ENCODE measurements around the gene ALOX5AP. TPM values are rescaled to one million over a fixed set of nuclear protein-coding genes. Genes with fewer than 3 reads are reported as not detected.

The ALOX5AP gene
- total and polyA plus RNA-seq, 12 donors: 2.8 to 122 (median 39.8) TPM

DNA sequence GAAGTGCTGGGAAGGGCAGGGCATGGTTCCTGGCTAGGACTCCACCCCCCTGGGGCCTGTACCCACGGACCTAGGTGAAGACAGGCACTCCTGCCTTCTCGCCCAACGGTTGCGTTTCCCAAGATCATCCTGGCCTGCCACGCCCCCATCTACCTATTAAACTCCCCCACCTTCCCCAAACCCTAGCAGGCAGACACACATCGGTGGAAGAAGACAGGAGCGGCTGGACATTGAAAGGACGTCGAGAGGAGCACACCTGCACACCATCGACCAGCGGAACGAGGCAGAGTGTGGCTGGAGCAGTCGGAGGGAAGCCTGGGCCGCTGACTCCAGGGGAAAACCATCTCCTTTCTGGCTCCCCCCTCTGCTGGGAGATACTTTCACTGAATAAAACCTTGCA is 45.6 kb upstream of the ALOX5AP start:
- Histone ChIP-seq H3K36me3 (replicated peaks in 1 of 2) (no peaks in the 10 kb centered on the region), H3K4me3 (peak overlapping the region in 1 of 4 donors; percentile 39), H3K27ac (peak overlapping the region in 4 of 5 donors; percentile 10 to 88 (median 63)), H3K27me3 (no peaks in the 10 kb centered on the region), H3K9me3 (replicated peaks in 1 of 3) (no peaks in the 10 kb centered on the region), H3K4me1 (replicated peaks in 1 of 2) (no peaks in the 10 kb centered on the region)
- intact Hi-C loops (cut with DNase I): loop anchor here (10.0 kb wide), 2 partner anchors 115 to 175 kb away; no protein-coding TSS in a partner anchor
- 88 to 96% (median 93%) methylated on average over 13 to 14 of the region's 14 CpGs for WGBS, 4 donors
- TF ChIP-seq, protein P1, sequence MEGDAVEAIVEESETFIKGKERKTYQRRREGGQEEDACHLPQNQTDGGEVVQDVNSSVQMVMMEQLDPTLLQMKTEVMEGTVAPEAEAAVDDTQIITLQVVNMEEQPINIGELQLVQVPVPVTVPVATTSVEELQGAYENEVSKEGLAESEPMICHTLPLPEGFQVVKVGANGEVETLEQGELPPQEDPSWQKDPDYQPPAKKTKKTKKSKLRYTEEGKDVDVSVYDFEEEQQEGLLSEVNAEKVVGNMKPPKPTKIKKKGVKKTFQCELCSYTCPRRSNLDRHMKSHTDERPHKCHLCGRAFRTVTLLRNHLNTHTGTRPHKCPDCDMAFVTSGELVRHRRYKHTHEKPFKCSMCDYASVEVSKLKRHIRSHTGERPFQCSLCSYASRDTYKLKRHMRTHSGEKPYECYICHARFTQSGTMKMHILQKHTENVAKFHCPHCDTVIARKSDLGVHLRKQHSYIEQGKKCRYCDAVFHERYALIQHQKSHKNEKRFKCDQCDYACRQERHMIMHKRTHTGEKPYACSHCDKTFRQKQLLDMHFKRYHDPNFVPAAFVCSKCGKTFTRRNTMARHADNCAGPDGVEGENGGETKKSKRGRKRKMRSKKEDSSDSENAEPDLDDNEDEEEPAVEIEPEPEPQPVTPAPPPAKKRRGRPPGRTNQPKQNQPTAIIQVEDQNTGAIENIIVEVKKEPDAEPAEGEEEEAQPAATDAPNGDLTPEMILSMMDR (IDR thresholded peaks at IDR 0.05): no peak
- TF ChIP-seq POLR2A (IDR thresholded peaks at IDR 0.05): no peak
- DNase-seq: no peak

DNA sequence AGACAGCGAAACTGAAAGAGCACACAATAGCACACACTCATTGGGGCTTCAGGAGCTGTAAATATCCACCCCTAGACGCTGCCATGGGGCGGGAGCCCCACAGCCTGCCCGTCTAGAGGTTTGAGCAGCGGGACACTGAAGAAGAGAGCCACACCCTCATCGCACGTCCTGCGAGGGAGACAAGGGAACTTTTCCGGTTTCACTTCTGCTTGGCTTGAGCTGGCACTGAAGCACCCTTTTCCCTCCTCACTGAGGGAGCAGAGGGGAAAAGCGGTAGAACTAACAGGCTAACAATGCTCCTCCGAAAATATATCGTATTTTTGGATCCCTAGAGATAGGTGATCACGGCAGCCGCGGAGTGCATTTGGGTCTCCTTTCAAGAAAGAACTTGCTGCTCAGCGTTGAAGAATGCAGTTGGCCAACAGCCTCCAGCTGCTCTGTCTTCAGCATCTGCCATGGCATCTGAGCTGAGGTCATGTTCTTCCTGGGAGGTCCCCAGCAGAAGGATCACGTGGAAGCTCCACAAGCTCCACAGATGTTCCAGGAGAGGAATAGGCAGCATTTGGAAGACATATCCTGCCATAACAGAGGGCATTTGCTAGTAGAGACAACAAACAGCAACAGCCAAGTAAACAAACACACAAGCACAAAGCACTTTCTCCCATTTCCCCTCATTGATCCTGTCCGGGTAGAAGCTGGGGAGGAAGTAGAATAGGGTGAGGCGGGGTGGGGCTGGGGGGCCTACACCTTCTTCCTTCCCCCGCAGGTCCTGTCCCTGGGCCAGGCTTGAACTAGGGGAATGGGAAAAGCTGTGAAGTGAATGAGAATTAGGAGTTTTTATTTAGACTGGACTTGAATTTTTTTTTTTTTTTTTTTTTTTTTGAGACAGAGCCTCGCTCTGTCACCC is 44.8 kb upstream of the ALOX5AP start:
- no peak for TF ChIP-seq POLR2A (IDR thresholded peaks at IDR 0.05)
- TF ChIP-seq, protein P1 (IDR thresholded peaks at IDR 0.05): no peak
- Histone ChIP-seq H3K9me3 (replicated peaks in 1 of 3) (no peaks in the 10 kb centered on the region), H3K27me3 (no peaks in the 10 kb centered on the region), H3K4me1 (replicated peaks in 1 of 2) (peaks cover 0 to under 1% of the 10 kb centered on the region in 2 donors), H3K27ac (peak overlapping the region; percentile 10 to 88 (median 55)), H3K4me3 (peak overlapping the region in 1 of 4 donors; percentile 39), H3K36me3 (replicated peaks in 1 of 2) (no peaks in the 10 kb centered on the region)
- intact Hi-C loops (cut with DNase I): no loop called here
- 52 to 68% (median 55%) methylated on average over 21 of the region's 21 CpGs for whole genome bisulfite sequencing, 4 donors
- peak in 6 of 7 donors; percentile 32 to 72 (median 57) for DNase-seq

DNA sequence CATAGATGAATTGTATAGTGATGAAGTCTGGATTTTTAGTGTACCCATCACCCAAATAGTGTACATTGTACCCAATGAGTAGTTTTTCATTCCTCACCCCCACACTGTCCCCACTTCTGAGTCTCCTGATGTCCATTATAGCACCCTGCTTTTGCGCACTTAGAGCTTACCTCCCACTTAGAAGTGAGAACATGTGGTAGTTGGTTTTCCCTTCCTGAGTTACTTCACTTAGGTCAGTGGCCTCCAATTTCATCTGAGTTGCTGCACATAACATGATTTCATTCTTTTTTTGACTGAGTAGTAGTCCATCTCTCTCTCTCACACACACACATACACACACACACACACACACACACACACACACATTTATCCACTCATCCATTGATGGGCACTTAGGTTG is 43.2 kb upstream of the ALOX5AP start:
- intact Hi-C loops (cut with DNase I): no loop called here
- 88 to 100% (median 95%) methylated on average over 1 of the region's 1 CpG for WGBS, 4 donors
- Histone ChIP-seq H3K27ac (no peak overlapping the region), H3K36me3 (replicated peaks in 1 of 2) (no peaks in the 10 kb centered on the region), H3K4me1 (replicated peaks in 1 of 2) (peaks cover 0 to 14% of the 10 kb centered on the region in 2 donors), H3K4me3 (no peak overlapping the region), H3K27me3 (no peaks in the 10 kb centered on the region), H3K9me3 (replicated peaks in 1 of 3) (no peaks in the 10 kb centered on the region)
- no peak for DNase-seq
- TF ChIP-seq, protein P1 (IDR thresholded peaks at IDR 0.05): no peak
- no peak for TF ChIP-seq POLR2A (IDR thresholded peaks at IDR 0.05)

DNA sequence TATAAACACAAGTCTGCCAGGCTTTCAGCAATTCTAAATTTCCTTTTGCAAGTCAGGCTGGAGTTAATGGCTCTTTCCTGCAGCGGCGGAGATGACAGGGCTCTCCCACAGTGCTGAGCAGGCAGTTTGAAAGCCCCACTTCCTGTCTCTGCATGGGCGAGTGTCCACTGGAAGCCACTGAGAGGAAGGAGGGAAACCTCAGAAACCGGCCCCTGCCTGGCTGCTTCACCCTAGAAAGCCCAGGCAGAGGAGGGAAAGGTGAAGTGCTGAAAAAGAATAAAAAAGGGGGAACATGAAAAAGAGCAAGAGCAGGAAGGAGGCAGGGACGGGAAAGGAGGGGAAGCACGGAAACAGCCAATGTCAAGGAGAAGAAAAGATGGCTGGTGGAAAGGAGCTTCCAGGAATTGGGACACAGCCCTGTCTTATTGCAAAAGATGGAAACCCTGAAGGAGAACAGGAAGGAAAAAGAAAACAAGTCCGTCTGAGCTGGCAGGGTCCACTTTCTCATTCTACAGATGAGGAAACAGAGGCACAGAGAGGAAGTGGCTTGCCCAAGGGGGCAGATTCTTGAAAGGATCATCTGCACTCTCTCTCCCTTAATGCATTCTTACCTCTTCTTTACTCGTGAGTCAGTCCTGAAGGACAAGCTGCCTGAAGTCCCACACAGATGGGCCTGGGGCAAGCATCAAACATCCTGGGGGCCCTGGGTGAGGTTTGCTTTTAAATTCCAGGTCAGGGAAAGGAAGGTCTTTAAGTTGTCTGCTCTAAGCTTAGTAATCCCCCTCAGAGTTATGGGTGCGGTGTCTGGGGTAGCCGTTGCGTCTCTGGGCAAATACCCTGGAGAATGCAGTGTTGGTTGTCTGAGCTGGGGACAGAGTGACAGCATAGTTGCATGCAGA is 38.8 kb upstream of the ALOX5AP start:
- Histone ChIP-seq H3K36me3 (replicated peaks in 1 of 2) (no peaks in the 10 kb centered on the region), H3K27me3 (no peaks in the 10 kb centered on the region), H3K4me3 (no peak overlapping the region), H3K9me3 (replicated peaks in 1 of 3) (no peaks in the 10 kb centered on the region), H3K4me1 (replicated peaks in 1 of 2) (peaks cover 0 to 25% of the 10 kb centered on the region in 2 donors), H3K27ac (peak overlapping the region in 4 of 5 donors; percentile 3 to 76 (median 27))
- 35 to 47% (median 40%) methylated on average over 11 of the region's 11 CpGs for WGBS, 4 donors
- intact Hi-C loops (cut with DNase I): no loop called here
- DNase-seq: peak in 6 of 7 donors; percentile 50 to 78 (median 66)
- TF ChIP-seq, protein P1 (IDR thresholded peaks at IDR 0.05): no peak
- TF ChIP-seq POLR2A (IDR thresholded peaks at IDR 0.05): no peak
